Activated CD8-positive, alpha-beta T cell treated with anti-CD3 and anti-CD28 coated beads, Interleukin-2, amount 10 ng/mL, durations not matched to agents 7 days and 5 days (primary cell): ENCODE measurements around the gene SPATS2L. TPM values are rescaled to one million over a fixed set of nuclear protein-coding genes. Genes with fewer than 3 reads are reported as not detected.

Source experiments
- ATAC-seq: fragments of 150-1000 bp; cut with Tn5 transposase; one replicate; pipeline ENCODE4 v1.10.0; 2021; ENCODE audit warnings: moderate library complexity
- CTCF ChIA-PET: fragments of 350-600 bp; sonication (Branson Sonifier 250); formaldehyde crosslinking; loops from one replicate; lab custom pipeline; 2021; ENCODE audit warnings: antibody characterized with exemption; lab: Charles Lee
- POLR2A ChIA-PET: fragments of 350-600 bp; sonication (Branson Sonifier 250); formaldehyde crosslinking; loops from one replicate; lab custom pipeline; 2021; ENCODE audit warnings: antibody characterized with exemption; lab: Charles Lee
- DNase-seq: peaks from one replicate; pipeline ENCODE4 v3.0.0-alpha.2; 2020
- H3K27ac Mint-ChIP-seq: one replicate; pipeline ENCODE4 v1.8.0; 2021; ENCODE audit warnings: mild to moderate bottlenecking, mixed read lengths
- H3K27me3 Mint-ChIP-seq: one replicate; pipeline ENCODE4 v1.8.0; 2021; ENCODE audit warnings: low read depth, mixed read lengths
- H3K36me3 Mint-ChIP-seq: one replicate; pipeline ENCODE4 v1.8.0; 2021; ENCODE audit warnings: low read depth, mixed read lengths
- H3K4me1 Mint-ChIP-seq: one replicate; pipeline ENCODE4 v1.8.0; 2021; ENCODE audit warnings: low read depth, mixed read lengths
- H3K4me3 Mint-ChIP-seq: one replicate; pipeline ENCODE4 v1.8.0; 2021; ENCODE audit warnings: mild to moderate bottlenecking, mixed read lengths
- H3K9me3 Mint-ChIP-seq: one replicate; pipeline ENCODE4 v1.8.0; 2022; ENCODE audit warnings: mixed read lengths; ENCODE audit not compliant: insufficient read depth
- total RNA-seq, 2 experiments: library from RNA; stranded (reverse); gene quantifications; one replicate each; pipeline ENCODE4 v1.2.3, GENCODE V29; 2021

The SPATS2L gene
- total RNA-seq, 2 experiments from 2014 or later = 45.5 to 46.5 TPM

DNA sequence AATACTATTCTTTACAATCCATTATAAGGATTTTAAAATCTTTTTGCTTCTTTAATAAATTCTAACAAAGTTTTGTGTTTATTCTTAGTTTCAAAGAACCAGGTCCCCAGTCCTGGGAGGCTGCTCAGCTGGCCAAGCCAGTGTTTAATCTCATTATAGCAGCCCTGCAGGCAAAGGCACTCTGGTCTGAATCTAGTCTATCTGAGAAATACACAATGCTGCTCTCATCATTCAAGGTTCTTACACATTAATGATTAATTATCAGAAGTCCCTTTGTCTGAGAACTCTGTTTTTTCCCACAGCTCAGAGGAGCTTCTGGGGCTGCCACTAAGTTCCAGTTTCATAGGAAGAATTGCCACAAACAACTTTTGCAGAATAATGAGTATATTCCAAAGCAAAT lies 175.7 kb downstream of the SPATS2L start:
- DNase-seq (no peak), ATAC-seq (no peak)
- Mint-ChIP-seq H3K4me3 (no peak overlapping the region), H3K9me3 (no peaks in the 10 kb centered on the region), H3K27ac (no peak overlapping the region), H3K36me3 (peaks cover 6% of the 10 kb centered on the region), H3K27me3 (no peaks in the 10 kb centered on the region), H3K4me1 (no peaks in the 10 kb centered on the region)
- POLR2A ChIA-PET = no interaction called here
- CTCF ChIA-PET = interaction anchor here (0.7 to 7.3 kb wide), 23 partner anchors 9 to 531 kb away, joined by 3 to 58 read pairs (median 6); partner anchors contain the start of gene KCTD18

DNA sequence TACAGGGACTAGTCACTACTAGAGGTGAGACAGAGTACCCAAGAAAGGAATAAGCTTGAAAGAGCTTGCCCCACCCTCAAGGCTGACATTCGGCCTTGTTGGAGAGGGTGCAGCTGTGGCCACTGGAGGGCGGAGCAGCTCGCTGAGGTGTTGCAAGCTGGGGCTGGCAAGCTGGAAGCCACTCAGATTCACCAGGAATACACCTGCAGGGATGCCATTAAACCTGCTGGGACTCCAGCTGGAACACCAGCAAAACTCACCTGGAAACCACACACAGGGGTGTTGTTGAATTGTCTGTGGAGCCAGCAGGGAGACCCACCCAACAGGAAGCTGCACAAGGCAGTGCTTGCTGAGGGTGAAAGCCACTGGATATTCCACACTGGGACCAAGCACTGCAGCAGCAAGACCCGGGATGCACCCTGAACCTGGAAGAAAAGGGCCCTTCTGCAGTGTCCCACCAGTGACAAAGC lies 177.3 kb downstream of the SPATS2L start:
- peaks cover 2% of the 10 kb centered on the region for H3K36me3 Mint-ChIP-seq
- no peaks in the 10 kb centered on the region for H3K27me3 Mint-ChIP-seq
- H3K27ac Mint-ChIP-seq = no peak overlapping the region
- ATAC-seq = peak; percentile 54
- peak; percentile 53 for DNase-seq
- no peak overlapping the region for H3K4me3 Mint-ChIP-seq
- no peaks in the 10 kb centered on the region for H3K9me3 Mint-ChIP-seq
- no peaks in the 10 kb centered on the region for H3K4me1 Mint-ChIP-seq
- POLR2A ChIA-PET = no interaction called here
- CTCF ChIA-PET = interaction anchor here (0.5 to 7.3 kb wide), 27 partner anchors 10 to 580 kb away, joined by 3 to 58 read pairs (median 4); partner anchors contain the start of genes KCTD18 and SGO2

DNA sequence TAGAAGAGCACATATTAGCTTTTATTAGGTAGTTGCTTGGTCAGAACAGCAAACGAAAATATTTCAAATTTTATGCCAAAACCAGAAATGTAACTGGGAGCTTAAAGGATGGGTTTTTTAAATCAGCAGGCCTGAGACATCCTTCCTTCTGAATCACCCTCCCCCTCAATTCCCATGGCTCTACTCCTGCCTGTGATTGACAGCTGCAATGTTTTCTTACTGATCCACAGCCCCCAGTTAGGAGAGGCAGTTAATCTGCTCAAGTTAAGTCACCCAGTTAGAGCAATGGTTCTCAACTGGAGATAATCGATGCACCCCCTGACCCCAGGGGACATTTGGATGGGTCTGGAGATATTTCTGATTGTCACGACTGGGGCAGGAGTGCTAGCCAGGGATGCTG lies 178.4 kb downstream of the SPATS2L start:
- ATAC-seq (no peak), DNase-seq (no peak)
- CTCF ChIA-PET = interaction anchor here (1.2 to 7.3 kb wide), 9 partner anchors 8 to 505 kb away, joined by 4 to 58 read pairs (median 12); partner anchors contain the start of genes KCTD18 and SGO2
- no peaks in the 10 kb centered on the region for H3K9me3 Mint-ChIP-seq
- POLR2A ChIA-PET = interaction anchor here (0.6 to 0.7 kb wide), 3 partner anchors 36 to 277 kb away, joined by 3 to 4 read pairs (median 3); no protein-coding TSS in a partner anchor
- H3K4me1 Mint-ChIP-seq = no peaks in the 10 kb centered on the region
- no peak overlapping the region for H3K27ac Mint-ChIP-seq
- H3K4me3 Mint-ChIP-seq = no peak overlapping the region
- no peaks in the 10 kb centered on the region for H3K27me3 Mint-ChIP-seq
- peaks cover 5% of the 10 kb centered on the region for H3K36me3 Mint-ChIP-seq

GRCh38 chr2:200486529-200486928 lies 180.0 kb downstream of the SPATS2L start:
- Mint-ChIP-seq H3K27me3 (no peaks in the 10 kb centered on the region), H3K27ac (no peak overlapping the region), H3K4me1 (no peaks in the 10 kb centered on the region), H3K36me3 (peaks cover 18% of the 10 kb centered on the region), H3K4me3 (no peak overlapping the region), H3K9me3 (no peaks in the 10 kb centered on the region)
- ChIA-PET POLR2A (no interaction called here), CTCF (interaction anchor here (0.8 to 7.3 kb wide), 8 partner anchors 10 to 513 kb away, joined by 3 to 58 read pairs (median 6); no protein-coding TSS in a partner anchor)
- ATAC-seq (no peak), DNase-seq (no peak)

DNA sequence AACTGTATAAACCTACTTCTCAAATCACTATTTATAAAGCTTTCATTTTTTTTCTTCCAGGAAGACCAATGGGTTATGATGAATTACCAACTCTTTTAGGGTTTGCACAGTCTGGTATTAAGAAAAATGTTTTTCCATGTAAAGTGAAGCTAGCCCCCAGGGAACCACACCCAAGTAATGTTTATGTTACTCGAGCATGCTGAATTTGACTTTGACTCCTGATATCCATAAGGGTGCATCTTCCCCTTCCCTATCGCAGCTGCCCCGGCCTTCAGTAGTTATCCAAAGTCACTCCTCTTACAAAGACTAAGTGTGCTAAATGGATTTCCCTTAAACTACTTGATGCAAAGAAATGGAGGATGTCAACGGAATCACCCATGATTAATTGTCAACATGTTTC lies 181.7 kb downstream of the SPATS2L start:
- Mint-ChIP-seq H3K27me3 (no peaks in the 10 kb centered on the region), H3K36me3 (peaks cover 33% of the 10 kb centered on the region), H3K27ac (no peak overlapping the region), H3K9me3 (no peaks in the 10 kb centered on the region), H3K4me1 (no peaks in the 10 kb centered on the region), H3K4me3 (no peak overlapping the region)
- no peak for ATAC-seq
- DNase-seq = no peak
- POLR2A ChIA-PET = no interaction called here
- CTCF ChIA-PET = no interaction called here

DNA sequence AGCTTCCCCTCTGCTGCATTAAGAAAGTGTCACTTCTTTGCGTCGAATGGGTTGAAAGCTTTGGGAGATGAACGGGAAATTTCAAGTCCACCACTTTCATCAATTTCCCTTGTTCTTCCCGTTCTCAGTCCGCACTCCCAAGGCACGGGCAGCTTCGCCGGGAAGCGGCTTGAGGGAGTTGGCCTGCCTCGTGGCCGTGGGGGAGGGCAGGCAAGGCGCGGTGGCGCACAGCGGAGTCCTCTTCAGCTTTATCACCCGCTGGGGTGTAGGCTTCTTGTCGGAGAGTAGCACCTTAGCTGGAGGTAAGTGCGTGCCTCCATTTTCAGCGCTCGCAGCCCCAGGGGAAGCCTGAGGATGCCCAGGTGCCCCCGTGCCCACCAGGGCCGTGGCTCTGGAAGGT lies 183.5 kb downstream of the SPATS2L start:
- H3K27me3 Mint-ChIP-seq = no peaks in the 10 kb centered on the region
- H3K9me3 Mint-ChIP-seq = no peaks in the 10 kb centered on the region
- no peak overlapping the region for H3K4me3 Mint-ChIP-seq
- peaks cover 42% of the 10 kb centered on the region for H3K36me3 Mint-ChIP-seq
- no peak for DNase-seq
- no peak overlapping the region for H3K27ac Mint-ChIP-seq
- no peak for ATAC-seq
- ChIA-PET CTCF (no interaction called here), POLR2A (no interaction called here)
- no peaks in the 10 kb centered on the region for H3K4me1 Mint-ChIP-seq

DNA sequence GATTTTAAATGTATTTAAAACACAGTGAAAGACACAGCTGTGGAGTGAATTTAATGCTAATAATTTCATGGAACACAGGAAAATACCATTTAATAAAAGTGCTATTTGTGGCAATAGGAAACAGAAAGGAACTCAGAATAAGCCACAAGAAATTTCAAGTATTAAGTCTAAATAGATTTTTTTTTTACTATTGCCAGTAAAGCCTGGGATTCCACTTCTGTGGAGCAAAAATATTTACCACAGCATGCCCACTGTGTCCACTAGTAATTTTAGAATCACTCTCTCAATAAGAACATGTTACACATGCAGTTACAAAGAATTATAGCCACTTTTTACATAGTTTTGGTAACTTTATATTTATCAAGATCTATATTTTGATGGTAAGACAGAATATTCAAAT lies 186.2 kb downstream of the SPATS2L start:
- peaks cover 49% of the 10 kb centered on the region for H3K36me3 Mint-ChIP-seq
- H3K9me3 Mint-ChIP-seq = no peaks in the 10 kb centered on the region
- ChIA-PET POLR2A (interaction anchor here (1.7 kb wide), 1 partner anchor 17 kb away, joined by 5 read pairs; the partner anchor contains the start of gene KCTD18), CTCF (interaction anchor here (1.1 to 2.8 kb wide), 4 partner anchors 10 to 513 kb away, joined by 4 to 32 read pairs (median 4); partner anchors contain the start of gene KCTD18)
- no peaks in the 10 kb centered on the region for H3K27me3 Mint-ChIP-seq
- H3K4me3 Mint-ChIP-seq = no peak overlapping the region
- DNase-seq (no peak), ATAC-seq (no peak)
- H3K27ac Mint-ChIP-seq = no peak overlapping the region
- no peaks in the 10 kb centered on the region for H3K4me1 Mint-ChIP-seq

- POLR2A ChIA-PET = interaction anchor here (1.7 kb wide), 1 partner anchor 16 kb away, joined by 5 read pairs; the partner anchor contains the start of gene KCTD18
- ATAC-seq = no peak
- no peak for DNase-seq
- CTCF ChIA-PET = interaction anchor here (2.8 kb wide), 1 partner anchor 11 kb away, joined by 32 read pairs; no protein-coding TSS in a partner anchor
- Mint-ChIP-seq H3K4me3 (no peak overlapping the region), H3K27ac (no peak overlapping the region), H3K36me3 (peaks cover 56% of the 10 kb centered on the region), H3K9me3 (no peaks in the 10 kb centered on the region), H3K4me1 (no peaks in the 10 kb centered on the region), H3K27me3 (no peaks in the 10 kb centered on the region)
Observed at GRCh38 chr2:200494048-200494447, 187.6 kb downstream of the SPATS2L start.

- DNase-seq = no peak
- CTCF ChIA-PET = interaction anchor here (1.1 to 4.9 kb wide), 2 partner anchors 10 to 15 kb away, joined by 5 to 25 read pairs; no protein-coding TSS in a partner anchor
- ATAC-seq = no peak
- H3K27me3 Mint-ChIP-seq = no peaks in the 10 kb centered on the region
- no peaks in the 10 kb centered on the region for H3K4me1 Mint-ChIP-seq
- H3K36me3 Mint-ChIP-seq = peaks cover 42% of the 10 kb centered on the region
- H3K4me3 Mint-ChIP-seq = no peak overlapping the region
- no peak overlapping the region for H3K27ac Mint-ChIP-seq
- POLR2A ChIA-PET = no interaction called here
- no peaks in the 10 kb centered on the region for H3K9me3 Mint-ChIP-seq
Observed at GRCh38 chr2:200496696-200497095, 190.2 kb downstream of the SPATS2L start.

DNA sequence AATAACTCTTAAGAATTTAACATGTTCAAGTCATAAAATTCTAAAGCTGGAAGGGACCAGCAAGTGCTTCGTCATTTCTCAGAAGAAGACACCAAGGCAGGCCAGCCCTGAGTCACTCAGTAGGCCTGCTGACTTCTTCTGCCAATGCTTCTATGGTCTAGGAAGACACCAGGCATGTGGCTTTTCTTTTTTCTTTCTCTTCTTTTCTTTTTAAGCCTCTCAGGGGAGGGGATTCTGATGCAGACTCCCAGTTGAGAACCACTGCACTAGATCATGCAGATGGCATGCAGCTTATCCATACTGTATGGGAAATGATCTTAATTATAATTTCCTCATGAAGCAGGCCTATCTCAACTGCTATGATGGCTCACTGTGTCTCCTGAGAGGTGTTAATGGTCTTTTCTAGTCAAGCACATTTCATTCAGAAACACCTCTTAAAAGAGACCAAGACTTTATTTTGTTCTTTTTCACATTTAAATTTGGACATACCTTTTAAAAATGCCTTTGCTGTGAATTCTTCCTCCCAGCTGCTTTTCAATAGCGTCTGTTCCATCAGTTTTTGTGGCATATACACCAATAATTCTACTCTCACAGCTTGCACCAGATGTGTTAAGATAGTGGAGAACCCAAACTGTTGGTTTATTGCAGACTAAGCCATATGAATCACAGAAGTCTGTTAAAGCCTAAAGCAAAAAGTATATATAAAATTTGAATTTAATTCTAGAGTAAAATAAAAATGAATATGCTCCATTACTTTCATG lies 192.1 kb downstream of the SPATS2L start:
- ChIA-PET CTCF (interaction anchor here (1.2 to 4.9 kb wide), 2 partner anchors 13 to 16 kb away, joined by 7 to 25 read pairs; no protein-coding TSS in a partner anchor), POLR2A (no interaction called here)
- Mint-ChIP-seq H3K4me3 (no peak overlapping the region), H3K27ac (no peak overlapping the region), H3K9me3 (no peaks in the 10 kb centered on the region), H3K4me1 (no peaks in the 10 kb centered on the region), H3K27me3 (no peaks in the 10 kb centered on the region), H3K36me3 (peaks cover 39% of the 10 kb centered on the region)
- DNase-seq = no peak
- no peak for ATAC-seq

- H3K4me3 Mint-ChIP-seq = no peak overlapping the region
- H3K27ac Mint-ChIP-seq = no peak overlapping the region
- CTCF ChIA-PET = no interaction called here
- no peaks in the 10 kb centered on the region for H3K27me3 Mint-ChIP-seq
- H3K9me3 Mint-ChIP-seq = no peaks in the 10 kb centered on the region
- H3K36me3 Mint-ChIP-seq = peaks cover 38% of the 10 kb centered on the region
- DNase-seq = no peak
- no peak for ATAC-seq
- POLR2A ChIA-PET = interaction anchor here (0.7 kb wide), 1 partner anchor 156 kb away, joined by 3 read pairs; no protein-coding TSS in a partner anchor
- H3K4me1 Mint-ChIP-seq = no peaks in the 10 kb centered on the region
Observed at GRCh38 chr2:200502196-200502595, 195.7 kb downstream of the SPATS2L start.

DNA sequence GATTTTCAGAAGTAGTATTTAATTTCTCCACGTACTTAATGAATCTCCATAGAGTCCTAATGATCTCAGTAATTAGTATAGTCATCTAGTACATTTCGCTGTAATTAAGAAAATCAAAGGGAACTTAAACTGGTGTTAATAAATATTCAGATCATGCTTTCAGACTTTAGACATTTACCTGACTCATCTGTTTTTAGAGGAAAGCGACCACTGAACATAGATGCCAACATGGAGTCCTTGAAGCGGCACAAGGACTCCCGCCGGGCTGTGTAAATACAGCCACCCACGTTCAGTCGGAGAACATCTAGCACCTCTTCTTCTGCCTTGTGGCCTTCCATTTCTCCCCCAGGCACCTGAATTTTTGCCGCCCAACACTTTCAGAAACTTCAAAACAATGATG lies 200.2 kb downstream of the SPATS2L start:
- POLR2A ChIA-PET = no interaction called here
- no peak for ATAC-seq
- CTCF ChIA-PET = no interaction called here
- peaks cover 18% of the 10 kb centered on the region for H3K4me1 Mint-ChIP-seq
- no peak overlapping the region for H3K27ac Mint-ChIP-seq
- DNase-seq = no peak
- H3K36me3 Mint-ChIP-seq = peaks cover 28% of the 10 kb centered on the region
- H3K4me3 Mint-ChIP-seq = no peak overlapping the region
- H3K27me3 Mint-ChIP-seq = no peaks in the 10 kb centered on the region
- no peaks in the 10 kb centered on the region for H3K9me3 Mint-ChIP-seq
